IMR-90 (cell line): ENCODE data around the gene BAIAP2L1. TPM values are rescaled to one million over a fixed set of nuclear protein-coding genes. Genes with fewer than 3 reads are reported as not detected.

ENCODE experiments used
- ELK1 ChIP-seq: fragments of 150-350 bp; IDR thresholded peaks from 2 replicates; pipeline ENCODE4 v1.6.1; 2016; ENCODE audit warnings: low read depth, mild to moderate bottlenecking, low read length, moderate library complexity, borderline replicate concordance
- polyA plus RNA-seq, 3 experiments: library from polyadenylated mRNA; depleted of rRNA; stranded (reverse); fragments of >200 nt; gene quantifications; 2 replicates each; pipeline ENCODE4 v1.2.3, GENCODE V29; 2012; ENCODE audit warnings: low replicate concordance in 1 of 3
- total RNA-seq: library from RNA; depleted of rRNA; stranded (reverse); fragments of >200 nt; gene quantifications from 2 replicates; pipeline ENCODE4 v1.2.3, GENCODE V29; 2012

The BAIAP2L1 gene
- total and polyA plus RNA-seq, 2 of the 4 experiments (the other 2 are of a cell fraction) = 2.2 to 6.0 TPM

GRCh38 chr7:98281757-98282606 is 118.9 kb downstream of the BAIAP2L1 start (continued):
- no peak for TF ChIP-seq ELK1
